ENCODE measurements around the gene TNS3. TPM values are rescaled to one million over a fixed set of nuclear protein-coding genes. Genes with fewer than 3 reads are reported as not detected.
A peak's percentile ranks its signal among the peaks of the same experiment; 100 is the strongest.

Gene TNS3
- total and polyA plus RNA-seq, 3 experiments from 2014 or later = 1.4 to 1.5 TPM; not detected in 1

DNA sequence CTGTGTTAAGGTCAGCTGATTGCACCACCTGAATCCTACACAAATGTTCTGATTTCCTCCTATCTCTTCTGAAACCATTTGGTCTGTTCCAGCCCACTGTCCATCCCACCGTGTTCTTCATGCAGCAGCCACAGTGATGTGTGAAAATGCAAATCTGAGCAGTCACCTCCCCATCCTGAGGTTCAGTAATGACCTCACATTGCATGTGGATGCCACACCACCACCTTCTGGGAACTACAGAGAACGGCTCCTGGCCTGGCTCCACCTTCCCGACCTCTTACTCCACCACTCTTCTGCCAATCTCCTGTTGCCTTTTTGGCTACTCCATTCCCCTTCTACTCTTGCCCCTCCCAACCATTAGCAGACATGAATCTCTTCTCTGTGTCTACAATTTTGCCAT lies 244.4 kb downstream of the TNS3 start:
- no peak for DNase-seq
- no peaks in the 10 kb centered on the region for H3K27me3 ChIP-seq (ENCODE audit: insufficient read depth, low read length, poor library complexity, severe bottlenecking)
- H3K36me3 ChIP-seq (ENCODE audit: insufficient read depth, low read length) = no peaks in the 10 kb centered on the region
- no peaks in the 10 kb centered on the region for H3K4me1 ChIP-seq (ENCODE audit: insufficient read depth, low read length)
- no peak overlapping the region for H3K27ac ChIP-seq (ENCODE audit: low read depth, low read length)
- H3K4me3 ChIP-seq (ENCODE audit: low read length) = no peak overlapping the region
- no peaks in the 10 kb centered on the region for H3K4me1 Mint-ChIP-seq
- no peak overlapping the region for H3K27ac Mint-ChIP-seq
- H3K9me3 Mint-ChIP-seq = peaks cover 0 to 3% (median 0%) of the 10 kb centered on the region in 5 donors
- no peaks in the 10 kb centered on the region for H3K9me3 ChIP-seq (ENCODE audit: low read length)
- no peaks in the 10 kb centered on the region for H3K36me3 Mint-ChIP-seq
- POLR2A ChIA-PET = no interaction called here
- H3K4me3 Mint-ChIP-seq = no peak overlapping the region
- CTCF ChIA-PET = interaction anchor here (0.7 kb wide), 1 partner anchor 14 kb away, joined by 3 read pairs; no protein-coding TSS in a partner anchor
- no peaks in the 10 kb centered on the region for H3K27me3 Mint-ChIP-seq

DNA sequence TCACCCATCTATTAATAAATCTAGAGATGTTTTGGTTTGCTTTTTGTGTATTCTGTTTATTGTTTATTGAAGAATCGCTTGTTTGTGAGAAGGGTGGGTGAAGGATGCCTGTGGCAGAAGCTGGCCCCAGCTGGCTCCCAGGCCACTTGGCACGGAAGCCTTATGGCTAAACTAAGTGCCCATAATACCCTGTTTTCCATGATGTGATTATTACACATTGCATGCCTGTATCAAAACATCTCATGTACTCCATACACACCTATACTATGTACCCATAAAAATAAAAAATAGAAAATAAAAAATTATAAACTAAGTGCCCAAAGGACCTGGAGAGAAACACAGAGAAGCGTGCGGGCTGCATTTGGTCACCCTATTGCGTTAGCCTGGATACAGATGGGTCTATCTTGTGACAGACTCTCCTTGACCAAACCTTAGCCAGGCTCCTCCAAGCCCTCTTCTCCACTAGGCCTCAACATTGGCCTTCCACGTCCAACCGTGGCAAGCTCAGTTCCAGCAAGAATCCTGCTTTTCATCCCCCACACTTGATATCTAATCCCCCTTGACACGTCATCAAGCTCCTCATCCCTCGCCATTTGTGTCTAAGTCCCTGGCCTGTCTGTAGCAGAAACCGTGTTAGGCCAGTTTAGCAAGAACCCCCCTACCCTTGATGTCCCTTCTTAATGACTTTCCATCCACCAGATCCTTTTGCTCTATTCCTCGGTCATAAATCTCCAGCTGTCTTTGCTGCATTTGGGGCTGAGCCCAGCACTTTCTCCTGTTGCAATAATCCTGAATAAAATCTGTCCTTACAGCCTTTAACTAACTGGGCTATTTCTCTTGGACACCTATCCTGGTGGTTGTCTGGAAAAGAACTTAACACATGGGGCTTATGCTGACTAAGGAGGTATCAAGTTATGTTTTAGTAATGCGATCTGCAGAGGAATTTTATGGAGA lies 245.2 kb downstream of the TNS3 start:
- H3K36me3 Mint-ChIP-seq = no peaks in the 10 kb centered on the region
- no peak for DNase-seq
- ChIA-PET CTCF (interaction anchor here (0.7 kb wide), 1 partner anchor 15 kb away, joined by 3 read pairs; no protein-coding TSS in a partner anchor), POLR2A (no interaction called here)
- Histone ChIP-seq H3K36me3 (ENCODE audit: insufficient read depth, low read length) (no peaks in the 10 kb centered on the region), H3K27me3 (ENCODE audit: insufficient read depth, low read length, poor library complexity, severe bottlenecking) (no peaks in the 10 kb centered on the region), H3K4me3 (ENCODE audit: low read length) (no peak overlapping the region), H3K9me3 (ENCODE audit: low read length) (no peaks in the 10 kb centered on the region), H3K27ac (ENCODE audit: low read depth, low read length) (no peak overlapping the region), H3K4me1 (ENCODE audit: insufficient read depth, low read length) (no peaks in the 10 kb centered on the region)
- H3K4me1 Mint-ChIP-seq = no peaks in the 10 kb centered on the region
- H3K4me3 Mint-ChIP-seq = no peak overlapping the region
- no peak overlapping the region for H3K27ac Mint-ChIP-seq
- H3K9me3 Mint-ChIP-seq = peaks cover 0 to 3% (median 0%) of the 10 kb centered on the region in 5 donors
- H3K27me3 Mint-ChIP-seq = peaks cover 0 to 2% of the 10 kb centered on the region in 2 donors

DNA sequence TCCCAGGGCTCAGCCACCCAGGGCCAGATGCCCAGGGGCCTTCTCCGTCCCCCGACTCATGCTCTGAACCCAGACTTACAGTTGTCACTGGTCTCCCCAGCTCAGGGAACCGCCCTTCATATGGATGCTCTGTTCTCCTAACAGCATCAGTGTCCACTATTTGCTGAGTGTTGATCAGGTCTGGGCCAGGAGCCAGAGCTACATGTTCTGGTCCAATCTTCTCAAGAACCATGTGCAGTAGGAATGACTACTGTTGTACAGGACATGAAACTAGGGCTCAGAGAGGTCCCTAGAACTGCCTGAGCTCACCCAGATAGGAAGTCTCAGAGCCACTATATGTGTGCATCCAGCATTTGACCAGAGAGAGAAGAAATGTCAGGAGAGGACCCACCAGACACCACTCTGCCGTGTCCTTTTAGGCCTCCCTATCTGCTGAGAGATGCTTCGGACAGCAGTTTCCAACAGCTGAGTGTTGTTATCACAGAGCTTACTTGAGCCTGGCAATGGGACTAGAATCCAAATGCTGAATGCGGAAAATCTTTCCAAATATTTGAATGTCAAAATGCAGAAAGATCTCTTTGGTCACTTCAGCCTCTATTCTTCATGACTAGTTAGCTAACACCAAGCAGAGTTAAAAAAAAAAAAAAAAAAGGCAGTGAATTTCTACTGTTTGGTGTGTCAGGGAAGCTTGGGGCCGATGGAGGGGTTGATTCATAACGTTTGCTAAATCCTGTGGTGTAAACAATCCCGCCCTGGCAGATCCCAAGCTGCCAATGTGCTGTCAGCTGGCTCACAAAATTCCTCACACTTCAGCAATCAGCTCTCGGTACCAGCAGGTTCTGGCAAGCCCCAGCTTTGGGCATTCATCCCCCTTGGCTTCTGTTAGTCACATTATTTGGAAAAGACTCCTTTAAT lies 246.1 kb downstream of the TNS3 start:
- Histone ChIP-seq H3K27ac (ENCODE audit: low read depth, low read length) (no peak overlapping the region), H3K27me3 (ENCODE audit: insufficient read depth, low read length, poor library complexity, severe bottlenecking) (no peaks in the 10 kb centered on the region), H3K9me3 (ENCODE audit: low read length) (no peaks in the 10 kb centered on the region), H3K36me3 (ENCODE audit: insufficient read depth, low read length) (no peaks in the 10 kb centered on the region), H3K4me1 (ENCODE audit: insufficient read depth, low read length) (no peaks in the 10 kb centered on the region), H3K4me3 (ENCODE audit: low read length) (no peak overlapping the region)
- Mint-ChIP-seq H3K9me3 (peaks cover 0 to 3% (median 0%) of the 10 kb centered on the region in 5 donors), H3K27me3 (peaks cover 0 to 2% of the 10 kb centered on the region in 2 donors), H3K27ac (no peak overlapping the region), H3K36me3 (no peaks in the 10 kb centered on the region), H3K4me1 (no peaks in the 10 kb centered on the region), H3K4me3 (no peak overlapping the region)
- ChIA-PET POLR2A (no interaction called here), CTCF (no interaction called here)
- DNase-seq = no peak

DNA sequence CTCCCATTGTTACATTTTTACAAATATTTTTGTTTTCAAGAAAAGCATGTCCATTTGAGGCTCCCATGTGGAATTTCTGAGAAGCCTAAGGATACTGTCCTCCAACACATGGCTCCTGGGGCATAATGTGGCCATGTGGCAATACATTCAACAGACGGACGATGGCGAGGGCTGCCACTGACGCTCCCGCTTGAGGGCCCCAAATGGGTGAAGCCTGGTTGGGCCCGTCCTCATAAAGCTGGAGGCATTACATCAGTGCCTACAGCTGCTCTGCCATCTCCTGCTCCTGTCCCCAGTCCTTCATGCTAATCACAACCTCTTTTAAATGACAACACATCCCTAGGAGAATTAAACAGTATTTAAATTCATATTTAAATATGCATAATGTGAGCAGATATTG lies 246.8 kb downstream of the TNS3 start:
- Histone ChIP-seq H3K4me3 (ENCODE audit: low read length) (no peak overlapping the region), H3K4me1 (ENCODE audit: insufficient read depth, low read length) (no peaks in the 10 kb centered on the region), H3K9me3 (ENCODE audit: low read length) (no peaks in the 10 kb centered on the region), H3K27ac (ENCODE audit: low read depth, low read length) (no peak overlapping the region), H3K36me3 (ENCODE audit: insufficient read depth, low read length) (no peaks in the 10 kb centered on the region), H3K27me3 (ENCODE audit: insufficient read depth, low read length, poor library complexity, severe bottlenecking) (no peaks in the 10 kb centered on the region)
- Mint-ChIP-seq H3K9me3 (peaks cover 0 to 3% (median 0%) of the 10 kb centered on the region in 5 donors), H3K4me3 (no peak overlapping the region), H3K4me1 (no peaks in the 10 kb centered on the region), H3K27ac (no peak overlapping the region), H3K27me3 (peaks cover 0 to 2% of the 10 kb centered on the region in 2 donors), H3K36me3 (no peaks in the 10 kb centered on the region)
- ChIA-PET CTCF (no interaction called here), POLR2A (no interaction called here)
- no peak for DNase-seq

DNA sequence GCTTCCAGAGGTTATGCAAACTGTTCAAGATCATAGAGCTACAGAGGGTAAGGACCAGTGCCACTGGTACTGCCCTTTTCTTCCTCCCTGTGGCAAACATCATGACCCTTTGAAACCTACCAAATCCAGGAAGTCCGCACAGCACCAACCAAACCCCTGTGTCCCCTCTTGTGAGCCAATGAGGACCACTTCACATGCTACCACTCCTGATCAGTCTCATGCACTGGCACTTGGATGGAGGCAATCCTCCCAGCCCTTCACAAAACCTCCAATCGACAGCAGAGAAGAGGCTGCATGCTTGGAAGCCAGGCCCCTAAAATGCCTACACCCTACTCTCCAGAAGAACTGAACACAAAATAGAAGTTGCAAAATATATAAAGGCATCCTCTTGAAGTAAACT lies 248.0 kb downstream of the TNS3 start:
- ChIA-PET CTCF (no interaction called here), POLR2A (no interaction called here)
- Histone ChIP-seq H3K36me3 (ENCODE audit: insufficient read depth, low read length) (no peaks in the 10 kb centered on the region), H3K27me3 (ENCODE audit: insufficient read depth, low read length, poor library complexity, severe bottlenecking) (no peaks in the 10 kb centered on the region), H3K9me3 (ENCODE audit: low read length) (no peaks in the 10 kb centered on the region), H3K4me1 (ENCODE audit: insufficient read depth, low read length) (no peaks in the 10 kb centered on the region), H3K27ac (ENCODE audit: low read depth, low read length) (no peak overlapping the region), H3K4me3 (ENCODE audit: low read length) (no peak overlapping the region)
- H3K4me1 Mint-ChIP-seq = no peaks in the 10 kb centered on the region
- H3K9me3 Mint-ChIP-seq = peaks cover 0 to 3% (median 0%) of the 10 kb centered on the region in 5 donors
- H3K27me3 Mint-ChIP-seq = peaks cover 0 to 2% of the 10 kb centered on the region in 2 donors
- no peak for DNase-seq
- peak overlapping the region in 1 of 7 donors; percentile 41 for H3K4me3 Mint-ChIP-seq
- H3K36me3 Mint-ChIP-seq = no peaks in the 10 kb centered on the region
- no peak overlapping the region for H3K27ac Mint-ChIP-seq

DNA sequence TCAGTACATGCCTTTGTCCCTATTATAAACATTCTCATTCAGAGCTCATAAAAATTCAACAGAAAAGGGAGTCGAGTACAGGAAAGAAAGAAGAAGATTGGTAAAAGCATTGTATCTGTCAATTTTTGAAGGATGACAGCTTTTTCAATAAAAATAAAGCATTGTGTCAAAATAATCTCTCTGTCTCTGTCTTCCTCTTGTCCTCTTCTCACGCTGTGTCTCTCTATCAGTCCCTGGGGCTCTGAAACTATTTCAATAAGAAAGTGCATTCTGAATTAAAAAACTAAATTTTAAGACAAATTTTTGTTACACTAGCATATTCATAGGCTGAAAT lies 248.4 kb downstream of the TNS3 start:
- no peaks in the 10 kb centered on the region for H3K27me3 ChIP-seq (ENCODE audit: insufficient read depth, low read length, poor library complexity, severe bottlenecking)
- Mint-ChIP-seq H3K27me3 (peaks cover 0 to 2% of the 10 kb centered on the region in 2 donors), H3K36me3 (no peaks in the 10 kb centered on the region), H3K27ac (no peak overlapping the region), H3K4me1 (no peaks in the 10 kb centered on the region), H3K4me3 (no peak overlapping the region), H3K9me3 (peaks cover 0 to 4% (median 0%) of the 10 kb centered on the region in 5 donors)
- CTCF ChIA-PET = no interaction called here
- no peaks in the 10 kb centered on the region for H3K4me1 ChIP-seq (ENCODE audit: insufficient read depth, low read length)
- no peaks in the 10 kb centered on the region for H3K9me3 ChIP-seq (ENCODE audit: low read length)
- DNase-seq = no peak
- H3K36me3 ChIP-seq (ENCODE audit: insufficient read depth, low read length) = no peaks in the 10 kb centered on the region
- POLR2A ChIA-PET = no interaction called here
- no peak overlapping the region for H3K4me3 ChIP-seq (ENCODE audit: low read length)
- no peak overlapping the region for H3K27ac ChIP-seq (ENCODE audit: low read depth, low read length)

DNA sequence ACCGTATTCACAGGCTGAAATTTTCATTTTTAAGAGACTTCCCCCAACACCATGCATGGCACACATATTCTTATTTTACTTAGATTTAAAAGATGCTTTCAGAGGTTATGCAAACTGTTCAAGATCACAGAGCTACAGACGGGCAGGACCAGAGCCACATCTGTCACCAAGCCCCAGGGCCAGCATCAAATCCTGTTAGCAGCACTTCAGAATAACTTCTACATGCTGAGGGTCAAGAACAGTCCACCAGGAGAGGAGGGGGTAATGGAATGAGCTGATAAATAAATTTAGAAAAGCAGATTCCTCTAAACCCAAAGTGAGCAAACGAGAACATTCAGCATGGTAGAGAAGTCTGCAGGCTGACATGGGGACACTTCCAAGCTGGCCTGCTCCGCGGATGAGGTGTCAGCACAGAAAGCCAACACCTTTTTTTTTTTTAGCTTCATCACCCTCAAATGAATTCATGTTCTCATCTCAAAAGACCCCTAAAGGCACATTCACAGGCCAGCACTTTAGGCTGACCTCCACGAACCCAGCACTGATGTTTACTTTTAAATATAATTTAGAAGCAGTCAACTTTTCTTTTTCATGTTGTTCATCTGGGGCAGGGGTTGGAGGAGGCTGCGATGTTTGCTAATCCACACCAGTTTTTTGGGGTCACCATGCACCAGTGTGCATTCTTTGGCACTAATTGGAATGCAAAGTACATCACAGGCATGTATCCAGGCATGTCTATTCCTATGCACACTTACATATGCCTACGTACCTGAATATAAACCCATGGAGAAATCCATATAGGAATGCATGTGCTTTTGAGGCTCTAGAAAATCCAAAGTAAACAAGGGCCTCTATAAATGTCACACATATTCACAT lies 249.0 kb downstream of the TNS3 start:
- peaks cover 0 to 4% (median 0%) of the 10 kb centered on the region in 5 donors for H3K9me3 Mint-ChIP-seq
- Histone ChIP-seq H3K4me3 (ENCODE audit: low read length) (no peak overlapping the region), H3K27me3 (ENCODE audit: insufficient read depth, low read length, poor library complexity, severe bottlenecking) (no peaks in the 10 kb centered on the region), H3K4me1 (ENCODE audit: insufficient read depth, low read length) (no peaks in the 10 kb centered on the region), H3K27ac (ENCODE audit: low read depth, low read length) (no peak overlapping the region), H3K9me3 (ENCODE audit: low read length) (no peaks in the 10 kb centered on the region), H3K36me3 (ENCODE audit: insufficient read depth, low read length) (no peaks in the 10 kb centered on the region)
- H3K27me3 Mint-ChIP-seq = peaks cover 0 to 2% of the 10 kb centered on the region in 2 donors
- ChIA-PET CTCF (no interaction called here), POLR2A (no interaction called here)
- H3K36me3 Mint-ChIP-seq = no peaks in the 10 kb centered on the region
- H3K4me1 Mint-ChIP-seq = no peaks in the 10 kb centered on the region
- no peak overlapping the region for H3K27ac Mint-ChIP-seq
- no peak for DNase-seq
- H3K4me3 Mint-ChIP-seq = no peak overlapping the region

All from CD8-positive, alpha-beta memory T cell (primary cell).